NCI-H2227 treated with DMSO at 0.1 percent for 48 hours (cell line): ENCODE measurements around the gene SSBP2.
A peak's percentile ranks its signal among the peaks of the same experiment; 100 is the strongest.

ENCODE experiments used
- DNase-seq: peaks from one replicate; lab custom pipeline; 2025; lab: John Stamatoyannopoulos, UW

SSBP2 gene

GRCh38 chr5:81751009-81751835, at the start of gene SSBP2:
SSBP2 (minus strand) TSS chr5:81751097; CDS start chr5:81751042, 55 bp downstream.
- DNase-seq = peak; percentile 94

- DNase-seq = no peak
These were observed 44.8 kb upstream of the SSBP2 start for GRCh38 chr5:81795666-81796065.

GRCh38 chr5:81794226-81794625, 43.3 kb upstream of the SSBP2 start:
- DNase-seq = no peak

GRCh38 chr5:81790336-81790735, 39.4 kb upstream of the SSBP2 start:
- DNase-seq = no peak

- no peak for DNase-seq
These were observed 38.1 kb upstream of the SSBP2 start for GRCh38 chr5:81789033-81789432.

GRCh38 chr5:81788329-81788728, 37.4 kb upstream of the SSBP2 start:
- DNase-seq = no peak

GRCh38 chr5:81787474-81788242, 36.8 kb upstream of the SSBP2 start:
- DNase-seq = peak; percentile 73

- no peak for DNase-seq
These were observed 36.1 kb upstream of the SSBP2 start for GRCh38 chr5:81786991-81787390.

- DNase-seq = no peak
These were observed 35.6 kb upstream of the SSBP2 start for GRCh38 chr5:81786496-81786895.

- no peak for DNase-seq
These were observed 34.4 kb upstream of the SSBP2 start for GRCh38 chr5:81785322-81785721.

- peak; percentile 36 for DNase-seq
These were observed 32.5 kb upstream of the SSBP2 start for GRCh38 chr5:81783401-81783800.

GRCh38 chr5:81782811-81783210, 31.9 kb upstream of the SSBP2 start:
- DNase-seq = peak; percentile 36

GRCh38 chr5:81779916-81780266, 29.0 kb upstream of the SSBP2 start:
- no peak for DNase-seq

- DNase-seq = peak; percentile 39
These were observed 28.4 kb upstream of the SSBP2 start for GRCh38 chr5:81779125-81779915.

- no peak for DNase-seq
These were observed 27.7 kb upstream of the SSBP2 start for GRCh38 chr5:81778642-81779041.

- DNase-seq = no peak
These were observed 25.4 kb upstream of the SSBP2 start for GRCh38 chr5:81776258-81776657.

GRCh38 chr5:81774374-81774773, 23.5 kb upstream of the SSBP2 start:
- DNase-seq = no peak

- DNase-seq = no peak
These were observed 22.7 kb upstream of the SSBP2 start for GRCh38 chr5:81773574-81773973.

GRCh38 chr5:81773161-81773560, 22.3 kb upstream of the SSBP2 start:
- no peak for DNase-seq

- no peak for DNase-seq
These were observed 21.6 kb upstream of the SSBP2 start for GRCh38 chr5:81772488-81772887.

GRCh38 chr5:81768935-81769452, 18.1 kb upstream of the SSBP2 start:
- no peak for DNase-seq

- DNase-seq = no peak
These were observed 17.0 kb upstream of the SSBP2 start for GRCh38 chr5:81767938-81768337.
